Fibroblast of lung (primary cell): ENCODE results near the gene EXOSC5.

ENCODE experiments used
- EZH2 ChIP-seq: IDR thresholded peaks from 2 replicates; pipeline ENCODE4 v1.5.1; 2012; ENCODE audit warnings: low read length, control low read depth, mild to moderate bottlenecking; ENCODE audit errors: missing control alignments
- TF ChIP-seq, protein P1 (sequence below), 2 donors: IDR thresholded peaks in 1 of 2; conservative IDR thresholded peaks in 1 of 2; 1 replicate in 1 of 2; 2 replicates in 1 of 2; pipeline ENCODE4 v1.5.1; 2011 to 2012; ENCODE audit warnings: low read length in 2 of 2, control low read depth in 1 of 2, inconsistent platforms in 1 of 2, low read depth in 1 of 2, mild to moderate bottlenecking in 1 of 2

DNA sequence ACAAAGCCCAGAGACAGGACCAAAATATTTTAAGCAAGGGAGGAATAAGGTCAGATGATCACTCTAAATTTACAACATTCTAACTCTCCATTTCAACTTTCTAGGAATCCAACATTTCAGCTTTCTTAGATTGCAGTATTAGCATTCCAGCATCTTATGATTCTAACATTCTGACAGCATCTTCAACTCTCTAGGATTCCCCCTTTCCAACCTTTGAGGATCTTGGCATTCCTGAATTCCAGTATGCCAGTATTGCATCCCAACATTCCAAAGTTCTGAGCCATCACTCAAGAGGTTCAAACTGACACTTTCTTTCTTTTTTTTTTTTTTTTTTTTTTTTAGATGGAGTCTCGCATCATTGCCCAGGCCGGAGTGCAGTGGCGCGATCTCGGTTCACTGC is 57.2 kb downstream of the EXOSC5 start:
- TF ChIP-seq EZH2: no peak
- TF ChIP-seq, protein P1, sequence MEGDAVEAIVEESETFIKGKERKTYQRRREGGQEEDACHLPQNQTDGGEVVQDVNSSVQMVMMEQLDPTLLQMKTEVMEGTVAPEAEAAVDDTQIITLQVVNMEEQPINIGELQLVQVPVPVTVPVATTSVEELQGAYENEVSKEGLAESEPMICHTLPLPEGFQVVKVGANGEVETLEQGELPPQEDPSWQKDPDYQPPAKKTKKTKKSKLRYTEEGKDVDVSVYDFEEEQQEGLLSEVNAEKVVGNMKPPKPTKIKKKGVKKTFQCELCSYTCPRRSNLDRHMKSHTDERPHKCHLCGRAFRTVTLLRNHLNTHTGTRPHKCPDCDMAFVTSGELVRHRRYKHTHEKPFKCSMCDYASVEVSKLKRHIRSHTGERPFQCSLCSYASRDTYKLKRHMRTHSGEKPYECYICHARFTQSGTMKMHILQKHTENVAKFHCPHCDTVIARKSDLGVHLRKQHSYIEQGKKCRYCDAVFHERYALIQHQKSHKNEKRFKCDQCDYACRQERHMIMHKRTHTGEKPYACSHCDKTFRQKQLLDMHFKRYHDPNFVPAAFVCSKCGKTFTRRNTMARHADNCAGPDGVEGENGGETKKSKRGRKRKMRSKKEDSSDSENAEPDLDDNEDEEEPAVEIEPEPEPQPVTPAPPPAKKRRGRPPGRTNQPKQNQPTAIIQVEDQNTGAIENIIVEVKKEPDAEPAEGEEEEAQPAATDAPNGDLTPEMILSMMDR (conservative IDR thresholded peaks at IDR 0.05 in 1 of 2, IDR thresholded peaks at IDR 0.05 in 1 of 2; ENCODE audit: low read depth in 1 of 2, low read length in 2 of 2): no peak
